ENCODE measurements around the gene EFNB2. TPM values are rescaled to one million over a fixed set of nuclear protein-coding genes. Genes with fewer than 3 reads are reported as not detected.

The EFNB2 gene
- polyA plus RNA-seq, 3 donors from 2014 or later, result 0.17 TPM; not detected in 2

GRCh38 chr13:106497079-106497478 lies 38.4 kb downstream of the EFNB2 start:
- H3K27ac Mint-ChIP-seq, result no peak overlapping the region
- H3K27me3 Mint-ChIP-seq (ENCODE audit: low read depth in 3 of 3), result peaks cover 12 to 29% (median 20%) of the 10 kb centered on the region in 3 donors
- H3K9me3 Mint-ChIP-seq, result no peaks in the 10 kb centered on the region
- no peak for DNase-seq
- no peak overlapping the region for H3K4me3 Mint-ChIP-seq
- H3K36me3 Mint-ChIP-seq, result no peaks in the 10 kb centered on the region
- H3K4me1 Mint-ChIP-seq, result peaks cover 17 to 26% of the 10 kb centered on the region in 2 donors

GRCh38 chr13:106496072-106496997 lies 39.1 kb downstream of the EFNB2 start:
- Mint-ChIP-seq H3K4me3 (no peak overlapping the region), H3K27ac (no peak overlapping the region), H3K4me1 (peaks cover 23 to 33% of the 10 kb centered on the region in 2 donors), H3K27me3 (ENCODE audit: low read depth in 3 of 3) (peaks cover 12 to 33% (median 21%) of the 10 kb centered on the region in 3 donors), H3K36me3 (no peaks in the 10 kb centered on the region), H3K9me3 (no peaks in the 10 kb centered on the region)
- DNase-seq, result no peak

GRCh38 chr13:106494936-106495335 lies 40.5 kb downstream of the EFNB2 start:
- peaks cover 25 to 36% of the 10 kb centered on the region in 2 donors for H3K4me1 Mint-ChIP-seq
- no peak overlapping the region for H3K4me3 Mint-ChIP-seq
- H3K9me3 Mint-ChIP-seq, result peaks cover 0 to 2% (median 0%) of the 10 kb centered on the region in 6 donors

GRCh38 chr13:106494506-106494905 lies 41.0 kb downstream of the EFNB2 start:
- no peak overlapping the region for H3K27ac Mint-ChIP-seq
- no peaks in the 10 kb centered on the region for H3K36me3 Mint-ChIP-seq
- peaks cover 0 to 2% (median 0%) of the 10 kb centered on the region in 6 donors for H3K9me3 Mint-ChIP-seq
- H3K27me3 Mint-ChIP-seq (ENCODE audit: low read depth in 3 of 3), result peaks cover 13 to 35% (median 22%) of the 10 kb centered on the region in 3 donors
- no peak overlapping the region for H3K4me3 Mint-ChIP-seq
- H3K4me1 Mint-ChIP-seq, result peaks cover 23 to 31% of the 10 kb centered on the region in 2 donors
- no peak for DNase-seq

More at GRCh38 chr13:106494936-106495335, 40.5 kb downstream of the EFNB2 start:
- Mint-ChIP-seq H3K27ac (no peak overlapping the region), H3K27me3 (ENCODE audit: low read depth in 3 of 3) (peaks cover 13 to 39% (median 22%) of the 10 kb centered on the region in 3 donors), H3K36me3 (no peaks in the 10 kb centered on the region)
- no peak for DNase-seq

GRCh38 chr13:106493533-106494220 lies 41.8 kb downstream of the EFNB2 start:
- H3K4me3 Mint-ChIP-seq, result peak overlapping the region in 2 of 5 donors; percentile 26 to 31
- no peaks in the 10 kb centered on the region for H3K36me3 Mint-ChIP-seq
- peaks cover 0 to 2% (median 0%) of the 10 kb centered on the region in 6 donors for H3K9me3 Mint-ChIP-seq
- peaks cover 23 to 29% of the 10 kb centered on the region in 2 donors for H3K4me1 Mint-ChIP-seq
- peak; percentile 8 to 25 (median 24) for DNase-seq
- H3K27ac Mint-ChIP-seq, result peak overlapping the region in 1 of 6 donors; percentile 23
- peaks cover 13 to 33% (median 23%) of the 10 kb centered on the region in 3 donors for H3K27me3 Mint-ChIP-seq (ENCODE audit: low read depth in 3 of 3)

GRCh38 chr13:106492588-106493475 lies 42.6 kb downstream of the EFNB2 start:
- peaks cover 7 to 30% (median 22%) of the 10 kb centered on the region in 3 donors for H3K27me3 Mint-ChIP-seq (ENCODE audit: low read depth in 3 of 3)
- no peak overlapping the region for H3K27ac Mint-ChIP-seq
- peak overlapping the region in 1 of 5 donors; percentile 31 for H3K4me3 Mint-ChIP-seq
- H3K36me3 Mint-ChIP-seq, result no peaks in the 10 kb centered on the region
- H3K4me1 Mint-ChIP-seq, result peaks cover 23 to 29% of the 10 kb centered on the region in 2 donors
- DNase-seq, result no peak
- H3K9me3 Mint-ChIP-seq, result peaks cover 0 to 2% (median 0%) of the 10 kb centered on the region in 6 donors

GRCh38 chr13:106491928-106492587 lies 43.4 kb downstream of the EFNB2 start:
- no peak overlapping the region for H3K27ac Mint-ChIP-seq
- H3K4me1 Mint-ChIP-seq, result peaks cover 23 to 29% of the 10 kb centered on the region in 2 donors
- no peak for DNase-seq
- H3K27me3 Mint-ChIP-seq (ENCODE audit: low read depth in 3 of 3), result peaks cover 7 to 29% (median 21%) of the 10 kb centered on the region in 3 donors
- no peaks in the 10 kb centered on the region for H3K36me3 Mint-ChIP-seq
- H3K4me3 Mint-ChIP-seq, result peak overlapping the region in 3 of 5 donors; percentile 28 to 82 (median 74)
- H3K9me3 Mint-ChIP-seq, result peaks cover 0 to 2% (median 0%) of the 10 kb centered on the region in 6 donors

- Mint-ChIP-seq H3K4me1 (peaks cover 23 to 29% of the 10 kb centered on the region in 2 donors), H3K36me3 (no peaks in the 10 kb centered on the region), H3K27me3 (ENCODE audit: low read depth in 3 of 3) (peaks cover 9 to 32% (median 21%) of the 10 kb centered on the region in 3 donors), H3K9me3 (peaks cover 0 to 2% (median 0%) of the 10 kb centered on the region in 6 donors), H3K27ac (peak overlapping the region in 1 of 6 donors; percentile 62), H3K4me3 (peak overlapping the region; percentile 72 to 82 (median 75))
- DNase-seq, result no peak
Observed at GRCh38 chr13:106491463-106491862, 44.0 kb downstream of the EFNB2 start.

GRCh38 chr13:106490569-106491321 lies 44.7 kb downstream of the EFNB2 start:
- Mint-ChIP-seq H3K9me3 (peaks cover 0 to 2% (median 0%) of the 10 kb centered on the region in 6 donors), H3K27me3 (ENCODE audit: low read depth in 3 of 3) (peaks cover 9 to 30% (median 14%) of the 10 kb centered on the region in 3 donors), H3K36me3 (no peaks in the 10 kb centered on the region), H3K27ac (peak overlapping the region in 3 of 6 donors; percentile 1 to 88 (median 62)), H3K4me1 (peaks cover 23 to 29% of the 10 kb centered on the region in 2 donors), H3K4me3 (peak overlapping the region; percentile 72 to 82 (median 75))
- DNase-seq, result peak; percentile 2 to 17 (median 2)

- no peak overlapping the region for H3K27ac Mint-ChIP-seq
- H3K27me3 Mint-ChIP-seq (ENCODE audit: low read depth in 3 of 3), result peaks cover 9 to 30% (median 13%) of the 10 kb centered on the region in 3 donors
- H3K4me3 Mint-ChIP-seq, result peak overlapping the region in 1 of 5 donors; percentile 13
- DNase-seq, result no peak
- peaks cover 0 to 2% (median 0%) of the 10 kb centered on the region in 6 donors for H3K9me3 Mint-ChIP-seq
- H3K4me1 Mint-ChIP-seq, result peaks cover 23 to 29% of the 10 kb centered on the region in 2 donors
- no peaks in the 10 kb centered on the region for H3K36me3 Mint-ChIP-seq
Observed at GRCh38 chr13:106489849-106490568, 45.5 kb downstream of the EFNB2 start.

GRCh38 chr13:106488686-106489085 lies 46.8 kb downstream of the EFNB2 start:
- H3K4me1 Mint-ChIP-seq, result peaks cover 21 to 25% of the 10 kb centered on the region in 2 donors
- no peak for DNase-seq
- H3K36me3 Mint-ChIP-seq, result no peaks in the 10 kb centered on the region
- H3K4me3 Mint-ChIP-seq, result no peak overlapping the region
- peaks cover 0 to 2% (median 0%) of the 10 kb centered on the region in 6 donors for H3K9me3 Mint-ChIP-seq
- no peak overlapping the region for H3K27ac Mint-ChIP-seq
- H3K27me3 Mint-ChIP-seq (ENCODE audit: low read depth in 3 of 3), result peaks cover 12 to 34% (median 13%) of the 10 kb centered on the region in 3 donors
